ENCODE measurements around the gene COLGALT1.
"Not testable (repeated sequence)": the region's sequence is repeated elsewhere in the genome, so short reads cannot be mapped to it uniquely, and the experiment has no call there.

Gene COLGALT1

GRCh38 chr19:17555480-17555928, at the start of gene COLGALT1:
Gene COLGALT1 (plus strand): TSS chr19:17555649. CDS start chr19:17555714, 65 bp downstream.
- DNase-seq (ENCODE audit: low read depth in 2 of 3, low spot score in 1 of 3): peak; percentile 98 to 99 (median 98)

GRCh38 chr19:17506745-17507144, 48.7 kb upstream of the COLGALT1 start:
- DNase-seq (ENCODE audit: low read depth in 2 of 3, low spot score in 1 of 3): no peak

- DNase-seq (ENCODE audit: low read depth in 2 of 3, low spot score in 1 of 3): not testable (repeated sequence)
These were observed 46.9 kb upstream of the COLGALT1 start for GRCh38 chr19:17508558-17508933.

GRCh38 chr19:17510220-17510993, 45.0 kb upstream of the COLGALT1 start:
- no peak for DNase-seq (ENCODE audit: low read depth in 2 of 3, low spot score in 1 of 3)

- DNase-seq (ENCODE audit: low read depth in 2 of 3, low spot score in 1 of 3): peak; percentile 70 to 78 (median 77)
These were observed 43.5 kb upstream of the COLGALT1 start for GRCh38 chr19:17511724-17512573.

- no peak for DNase-seq (ENCODE audit: low read depth in 2 of 3, low spot score in 1 of 3)
These were observed 42.9 kb upstream of the COLGALT1 start for GRCh38 chr19:17512574-17512939.

- no peak for DNase-seq (ENCODE audit: low read depth in 2 of 3, low spot score in 1 of 3)
These were observed 39.9 kb upstream of the COLGALT1 start for GRCh38 chr19:17515408-17516149.

GRCh38 chr19:17517898-17518297, 37.6 kb upstream of the COLGALT1 start:
- DNase-seq (ENCODE audit: low read depth in 2 of 3, low spot score in 1 of 3): no peak

- DNase-seq (ENCODE audit: low read depth in 2 of 3, low spot score in 1 of 3): not testable (repeated sequence)
These were observed 36.8 kb upstream of the COLGALT1 start for GRCh38 chr19:17518654-17519053.

- DNase-seq (ENCODE audit: low read depth in 2 of 3, low spot score in 1 of 3): no peak
These were observed 35.5 kb upstream of the COLGALT1 start for GRCh38 chr19:17519967-17520366.

GRCh38 chr19:17520865-17521264, 34.6 kb upstream of the COLGALT1 start:
- DNase-seq (ENCODE audit: low read depth in 2 of 3, low spot score in 1 of 3): no peak

GRCh38 chr19:17522988-17523872, 32.2 kb upstream of the COLGALT1 start:
- peak; percentile 40 to 43 (median 42) for DNase-seq (ENCODE audit: low read depth in 2 of 3, low spot score in 1 of 3)

- DNase-seq (ENCODE audit: low read depth in 2 of 3, low spot score in 1 of 3): no peak
These were observed 30.8 kb upstream of the COLGALT1 start for GRCh38 chr19:17524651-17525050.

- no peak for DNase-seq (ENCODE audit: low read depth in 2 of 3, low spot score in 1 of 3)
These were observed 30.3 kb upstream of the COLGALT1 start for GRCh38 chr19:17525141-17525540.

- no peak for DNase-seq (ENCODE audit: low read depth in 2 of 3, low spot score in 1 of 3)
These were observed 28.5 kb upstream of the COLGALT1 start for GRCh38 chr19:17526922-17527321.

- no peak for DNase-seq (ENCODE audit: low read depth in 2 of 3, low spot score in 1 of 3)
These were observed 28.1 kb upstream of the COLGALT1 start for GRCh38 chr19:17527326-17527725.

- no peak for DNase-seq (ENCODE audit: low read depth in 2 of 3, low spot score in 1 of 3)
These were observed 26.8 kb upstream of the COLGALT1 start for GRCh38 chr19:17528610-17529009.

GRCh38 chr19:17529239-17530158, 25.9 kb upstream of the COLGALT1 start:
- DNase-seq (ENCODE audit: low read depth in 2 of 3, low spot score in 1 of 3): no peak

GRCh38 chr19:17530586-17530985, 24.9 kb upstream of the COLGALT1 start:
- no peak for DNase-seq (ENCODE audit: low read depth in 2 of 3, low spot score in 1 of 3)

Data from stimulated activated CD4-positive, alpha-beta T cell treated with anti-CD3 and anti-CD28 coated beads, Interleukin-12 subunit alpha, Interleukin-12 subunit beta, amount 100 ng/mL, for 48 hours (primary cell).